HUDEP-2 (cell line): ENCODE results near the gene OR2T34.
"Not testable (repeated sequence)": the region's sequence is repeated elsewhere in the genome, so short reads cannot be mapped to it uniquely, and the experiment has no call there.

Source experiments
- DNase-seq, 76 experiments: peaks; one replicate each; lab custom pipeline; 2025; ENCODE audit not compliant: unreplicated experiment in 76 of 76; lab: John Stamatoyannopoulos, UW

The OR2T34 gene

GRCh38 chr1:248574657-248575056 is at the start of gene OR2T34:
TSS of gene OR2T34 (minus strand) at chr1:248574757. CDS start at chr1:248574757, 0 bp downstream.
- not testable (repeated sequence) for DNase-seq

GRCh38 chr1:248622570-248623001 is 48.0 kb upstream of the OR2T34 start:
- no peak for DNase-seq

GRCh38 chr1:248621770-248622169 is 47.2 kb upstream of the OR2T34 start:
- DNase-seq = no peak

- DNase-seq = peak in 26 of 76 experiments; percentile 0 to 43 (median 8)
These were observed 44.3 kb upstream of the OR2T34 start for GRCh38 chr1:248618878-248619277.

- no peak for DNase-seq
These were observed 43.6 kb upstream of the OR2T34 start for GRCh38 chr1:248618119-248618518.

GRCh38 chr1:248613742-248614141 is 39.2 kb upstream of the OR2T34 start:
- no peak for DNase-seq

- no peak for DNase-seq
These were observed 37.4 kb upstream of the OR2T34 start for GRCh38 chr1:248611883-248612414.

GRCh38 chr1:248610301-248610700 is 35.7 kb upstream of the OR2T34 start:
- no peak for DNase-seq

GRCh38 chr1:248599396-248599795 is 24.8 kb upstream of the OR2T34 start:
- DNase-seq = no peak

- DNase-seq = no peak
These were observed 23.0 kb upstream of the OR2T34 start, which contains the start of gene OR2T10 for GRCh38 chr1:248597589-248597988. TSS of gene OR2T10 (minus strand) at chr1:248597700. CDS start at chr1:248593768, 3,932 bp downstream.

GRCh38 chr1:248596615-248597014 is 22.1 kb upstream of the OR2T34 start:
- no peak for DNase-seq

GRCh38 chr1:248593226-248593625 is 18.7 kb upstream of the OR2T34 start:
- no peak for DNase-seq

GRCh38 chr1:248592655-248593054 is 18.1 kb upstream of the OR2T34 start:
- DNase-seq = no peak

- DNase-seq = no peak
These were observed 15.5 kb upstream of the OR2T34 start for GRCh38 chr1:248590055-248590454.

GRCh38 chr1:248589334-248589733 is 14.8 kb upstream of the OR2T34 start:
- no peak for DNase-seq

- DNase-seq = no peak
These were observed 10.7 kb upstream of the OR2T34 start for GRCh38 chr1:248585266-248585665.

GRCh38 chr1:248576260-248576980 is 1.9 kb upstream of the OR2T34 start:
- DNase-seq = no peak

GRCh38 chr1:248573856-248574255 is 701 bp downstream of the OR2T34 start:
- DNase-seq = not testable (repeated sequence)

GRCh38 chr1:248572049-248572448 is 2.5 kb downstream of the OR2T34 start:
- not testable (repeated sequence) for DNase-seq

- DNase-seq = not testable (repeated sequence)
These were observed 3.7 kb downstream of the OR2T34 start for GRCh38 chr1:248570811-248571210.

GRCh38 chr1:248569049-248569448 is 5.5 kb downstream of the OR2T34 start:
- not testable (repeated sequence) for DNase-seq
